Measurements from ENCODE around the gene SPRR5.

Gene SPRR5

DNA sequence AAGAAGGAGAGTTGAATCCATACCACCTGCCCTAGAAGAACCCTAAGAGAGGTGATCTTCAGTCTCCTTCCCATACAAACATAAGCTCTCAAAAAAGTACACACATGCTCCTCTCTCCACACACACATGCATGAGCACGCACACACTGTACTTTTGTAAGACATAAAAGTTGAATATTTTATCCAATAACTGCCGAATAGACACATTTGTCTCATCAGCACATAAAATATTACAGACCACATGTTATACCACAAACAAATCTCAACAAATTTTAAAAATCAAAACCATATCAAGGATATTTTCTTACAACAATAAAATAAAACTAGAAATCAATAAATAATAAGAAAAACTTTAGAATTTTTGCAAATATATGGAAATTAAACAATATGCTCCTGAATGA is 39.6 kb downstream of the SPRR5 start:
- no peak for DNase-seq

DNA sequence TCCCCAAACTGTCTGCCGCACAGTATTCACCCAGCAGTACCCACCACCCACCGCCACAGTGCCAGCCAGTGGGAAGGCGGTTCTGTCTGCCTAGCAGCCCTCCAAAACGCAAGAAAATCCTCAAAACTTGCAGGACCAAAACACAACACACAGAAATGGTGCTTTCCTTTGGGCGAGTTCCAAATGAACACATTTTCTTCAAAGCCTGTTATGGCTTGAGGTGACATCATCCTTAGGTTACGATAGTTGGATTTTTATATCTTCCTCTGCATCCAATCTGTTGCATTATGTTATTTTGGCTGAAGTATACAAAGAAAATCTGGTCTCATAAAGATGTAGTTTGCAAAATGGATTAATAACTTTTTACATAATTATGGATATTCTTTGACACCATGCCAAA is 46.2 kb downstream of the SPRR5 start:
- DNase-seq = no peak

DNA sequence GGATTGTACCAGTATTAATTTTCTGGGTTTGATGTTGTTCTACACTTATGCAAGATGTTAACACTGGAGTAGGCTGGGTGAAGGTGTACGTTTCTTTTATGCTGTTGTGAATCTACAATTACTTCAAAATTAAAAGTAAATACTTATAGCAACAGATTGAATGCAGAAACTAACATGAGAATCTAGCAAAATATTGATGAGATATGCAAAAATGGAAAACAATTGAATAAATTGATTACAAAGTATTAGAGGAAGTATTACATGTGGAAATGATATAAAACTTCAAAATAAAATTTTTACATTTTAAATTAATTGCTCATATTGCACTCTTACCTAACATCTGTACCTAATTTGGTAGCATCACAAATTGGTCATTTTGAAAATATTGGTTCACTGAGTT is 48.8 kb downstream of the SPRR5 start:
- DNase-seq = no peak

DNA sequence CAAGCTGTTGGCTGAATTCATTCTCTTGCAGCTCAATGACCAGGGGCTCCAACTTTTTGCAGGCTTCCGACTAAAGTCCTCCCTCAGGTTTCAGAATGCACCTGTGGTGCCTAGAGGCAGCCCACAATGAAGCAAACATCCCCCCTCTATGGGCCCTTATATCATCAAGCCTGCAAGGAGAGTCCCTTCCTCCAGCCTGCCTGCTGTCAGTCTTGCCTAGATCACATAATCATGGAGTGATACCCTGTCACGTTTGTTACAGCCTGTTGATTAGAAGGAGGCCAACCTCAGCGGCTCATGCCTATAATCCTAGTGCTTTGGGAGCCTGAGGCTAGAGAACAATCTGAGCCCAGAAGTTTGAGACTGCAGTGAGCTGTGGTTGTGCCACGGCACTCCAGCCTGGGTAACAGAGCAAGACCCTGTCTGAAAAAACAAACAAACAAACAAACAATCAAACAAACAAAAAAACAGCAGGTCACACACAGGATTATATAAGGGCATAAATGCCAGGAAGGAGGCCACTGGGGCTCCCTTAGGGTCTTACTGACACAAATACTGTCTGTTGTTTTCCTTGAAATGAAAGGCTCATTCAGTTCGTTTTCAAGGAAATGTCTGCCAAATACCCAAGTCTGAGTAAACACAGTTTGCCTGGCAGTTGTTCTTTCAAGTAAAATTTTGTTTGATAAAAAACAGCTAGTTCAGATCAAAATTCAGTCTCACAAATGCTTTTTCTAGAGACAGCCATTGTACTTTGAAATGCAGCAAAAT is 49.8 kb downstream of the SPRR5 start:
- no peak for DNase-seq

DNA sequence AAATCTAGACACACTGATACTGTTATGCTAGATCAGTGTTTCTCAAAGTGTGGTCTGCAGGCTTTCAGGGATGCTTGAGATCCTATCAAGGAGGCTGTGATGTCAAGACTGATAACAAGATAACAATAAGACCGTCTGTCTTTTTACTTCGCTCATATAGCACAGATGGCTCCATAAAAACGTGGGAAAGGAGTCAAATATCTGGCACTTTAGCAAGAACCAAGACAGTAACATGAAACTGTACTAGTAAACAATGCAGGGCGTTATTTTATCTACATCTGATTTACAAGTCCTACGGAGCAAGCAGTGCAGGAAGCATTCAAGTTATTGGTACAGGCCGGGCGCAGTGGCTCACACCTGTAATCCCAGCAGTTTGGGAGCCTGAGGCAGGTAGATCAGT is 50.9 kb downstream of the SPRR5 start:
- no peak for DNase-seq

- no peak for DNase-seq
These were observed 51.5 kb downstream of the SPRR5 start for GRCh38 chr1:152998476-152998875.

Measured in NCI-H187 (cell line).